Measurements from ENCODE around the gene AP1G1.

AP1G1 gene

GRCh38 chr16:71754108-71754507, 54.5 kb downstream of the AP1G1 start:
- DNase-seq = no peak

- DNase-seq = no peak
These were observed 60.4 kb downstream of the AP1G1 start for GRCh38 chr16:71748226-71748625.

GRCh38 chr16:71746442-71747046, 62.1 kb downstream of the AP1G1 start:
- peak; percentile 23 for DNase-seq

GRCh38 chr16:71738855-71739254, 69.8 kb downstream of the AP1G1 start:
- no peak for DNase-seq

- DNase-seq = no peak
These were observed 71.1 kb downstream of the AP1G1 start for GRCh38 chr16:71737501-71737900.

- no peak for DNase-seq
These were observed 74.1 kb downstream of the AP1G1 start for GRCh38 chr16:71734511-71734910.

- DNase-seq = no peak
These were observed 76.0 kb downstream of the AP1G1 start for GRCh38 chr16:71732587-71732986.

GRCh38 chr16:71727551-71728324, 80.9 kb downstream of the AP1G1 start:
- DNase-seq = no peak

GRCh38 chr16:71726476-71727315, 81.9 kb downstream of the AP1G1 start:
- DNase-seq = no peak

GRCh38 chr16:71724320-71724751, 84.3 kb downstream of the AP1G1 start, which contains the start of gene PHLPP2:
Gene PHLPP2 (minus strand): TSS chr16:71724701. CDS start chr16:71714795, 9,906 bp downstream.
- DNase-seq = no peak

- DNase-seq = peak; percentile 70
These were observed 84.9 kb downstream of the AP1G1 start for GRCh38 chr16:71723537-71724319.

- DNase-seq = peak; percentile 62
These were observed 85.7 kb downstream of the AP1G1 start for GRCh38 chr16:71722801-71723536.

- DNase-seq = no peak
These were observed 87.4 kb downstream of the AP1G1 start for GRCh38 chr16:71721066-71721740.

GRCh38 chr16:71712501-71712900, 96.1 kb downstream of the AP1G1 start:
- no peak for DNase-seq

GRCh38 chr16:71711789-71712188, 96.8 kb downstream of the AP1G1 start:
- DNase-seq = no peak

- DNase-seq = peak; percentile 84
These were observed 99.3 kb downstream of the AP1G1 start for GRCh38 chr16:71709229-71709781.

- DNase-seq = no peak
These were observed 99.9 kb downstream of the AP1G1 start for GRCh38 chr16:71708696-71709095.

- no peak for DNase-seq
These were observed 101.4 kb downstream of the AP1G1 start for GRCh38 chr16:71707199-71707598.

- no peak for DNase-seq
These were observed 102.6 kb downstream of the AP1G1 start for GRCh38 chr16:71706046-71706445.

GRCh38 chr16:71703333-71703732, 105.3 kb downstream of the AP1G1 start:
- no peak for DNase-seq

- no peak for DNase-seq
These were observed 107.8 kb downstream of the AP1G1 start for GRCh38 chr16:71700831-71701230.
